HepG2 (cell line): Measurements from ENCODE around the gene ZNF333. TPM values are rescaled to one million over a fixed set of nuclear protein-coding genes. Genes with fewer than 3 reads are reported as not detected.

Source experiments
- ADNP ChIP-seq: sonication (generic); formaldehyde crosslinking; IDR thresholded peaks from 2 replicates; pipeline ENCODE4 v1.4.0; 2020; ENCODE audit warnings: missing genetic modification reagents
- MTA3 ChIP-seq: sonication (generic); formaldehyde crosslinking; IDR thresholded peaks from 2 replicates; pipeline ENCODE4 v1.4.0; 2020; ENCODE audit warnings: missing genetic modification reagents
- ONECUT2 ChIP-seq: sonication (generic); formaldehyde crosslinking; IDR thresholded peaks from 2 replicates; pipeline ENCODE4 v1.4.0; 2020; ENCODE audit warnings: missing genetic modification reagents
- POLR2AphosphoS2 ChIP-seq: IDR thresholded peaks from 2 replicates; pipeline ENCODE4 v1.6.1; 2011; ENCODE audit warnings: low read depth, low read length, improper control_type of control experiment
- RELA ChIP-seq: sonication (generic); formaldehyde crosslinking; IDR thresholded peaks from 2 replicates; pipeline ENCODE4 v1.4.0; 2020; ENCODE audit warnings: missing genetic modification reagents
- SIN3A ChIP-seq: IDR thresholded peaks from 2 replicates; pipeline ENCODE4 v1.6.1; 2011; ENCODE audit warnings: low read depth, mild to moderate bottlenecking, control low read depth, low read length, borderline replicate concordance
- TOPORS ChIP-seq: sonication (generic); formaldehyde crosslinking; IDR thresholded peaks from 2 replicates; pipeline ENCODE4 v1.8.0; 2023; ENCODE audit warnings: mild to moderate bottlenecking, missing genetic modification reagents
- ZFP62 ChIP-seq: sonication (generic); formaldehyde crosslinking; IDR thresholded peaks from 2 replicates; pipeline ENCODE4 v1.4.0; 2020; ENCODE audit warnings: missing genetic modification reagents
- ZFP82 ChIP-seq: sonication (generic); formaldehyde crosslinking; IDR thresholded peaks from 2 replicates; pipeline ENCODE4 v1.5.1; 2020; ENCODE audit warnings: mild to moderate bottlenecking, missing genetic modification reagents, borderline replicate concordance
- ZIK1 ChIP-seq: sonication (generic); formaldehyde crosslinking; IDR thresholded peaks from 2 replicates; pipeline ENCODE4 v1.5.0; 2020; ENCODE audit warnings: mild to moderate bottlenecking, low read depth, missing genetic modification reagents, borderline replicate concordance
- ZNF260 ChIP-seq: sonication (generic); formaldehyde crosslinking; IDR thresholded peaks from 2 replicates; pipeline ENCODE4 v1.4.0; 2020; ENCODE audit warnings: missing genetic modification reagents, low read depth, mild to moderate bottlenecking, borderline replicate concordance
- ZNF7 ChIP-seq: IDR thresholded peaks from 2 replicates; pipeline ENCODE4 v1.6.1; 2016; ENCODE audit warnings: missing biosample characterization, missing genetic modification reagents
- ZSCAN12 ChIP-seq: sonication (generic); formaldehyde crosslinking; IDR thresholded peaks from 2 replicates; pipeline ENCODE4 v1.9.0; 2021; ENCODE audit warnings: mild to moderate bottlenecking, missing genetic modification reagents
- ZSCAN20 ChIP-seq: sonication (generic); formaldehyde crosslinking; IDR thresholded peaks from 2 replicates; pipeline ENCODE4 v1.4.0; 2020; ENCODE audit warnings: missing genetic modification reagents, mild to moderate bottlenecking, borderline replicate concordance
- ZSCAN9 ChIP-seq: IDR thresholded peaks from 2 replicates; pipeline ENCODE4 v1.6.1; 2016; ENCODE audit warnings: borderline replicate concordance
- polyA plus RNA-seq, 8 experiments: library from polyadenylated mRNA; depleted of rRNA in 3 of 8; stranded (reverse) in 7 of 8; unstranded in 1 of 8; fragments of >200 nt; fragmentation: Illumina TruSeq in 4 of 8; extraction: Trizol in 4 of 8; gene quantifications; 2 replicates each; pipeline versions ENCODE4 v1.2.1 to v1.2.3, GENCODE V29; 2011 to 2016; ENCODE audit warnings: low read depth in 4 of 8, missing spikeins in 1 of 8, mixed read lengths in 1 of 8; ENCODE audit not compliant: insufficient read depth in 1 of 8
- total RNA-seq, 5 experiments: library from RNA; depleted of rRNA; stranded (reverse); fragments of >200 nt; fragmentation: Illumina TruSeq; extraction: Trizol; gene quantifications; 2 replicates each; pipeline ENCODE4 v1.2.3, GENCODE V29; 2016; ENCODE audit warnings: low read depth in 1 of 5
- TF ChIP-seq, protein P1 (sequence below): sonication (generic); formaldehyde crosslinking; IDR thresholded peaks from 2 replicates; pipeline ENCODE4 v1.5.1; 2020; ENCODE audit warnings: missing genetic modification reagents, mild to moderate bottlenecking, borderline replicate concordance
- TF ChIP-seq, protein P2 (sequence below): sonication (generic); formaldehyde crosslinking; IDR thresholded peaks from 2 replicates; pipeline ENCODE4 v1.5.1; 2020; ENCODE audit warnings: missing genetic modification reagents, mild to moderate bottlenecking, borderline replicate concordance
- TF ChIP-seq, protein P3 (sequence below): sonication (generic); formaldehyde crosslinking; IDR thresholded peaks from 2 replicates; pipeline ENCODE4 v1.8.1; 2023; ENCODE audit warnings: missing genetic modification reagents, inconsistent platforms, borderline replicate concordance
- TF ChIP-seq, protein P4 (sequence below): sonication (generic); formaldehyde crosslinking; IDR thresholded peaks from 2 replicates; pipeline ENCODE4 v1.8.0; 2022; ENCODE audit warnings: mild to moderate bottlenecking, missing genetic modification reagents, borderline replicate concordance
- TF ChIP-seq, protein P5 (sequence below): sonication (generic); formaldehyde crosslinking; IDR thresholded peaks from 2 replicates; pipeline ENCODE4 v1.5.0; 2020; ENCODE audit warnings: mild to moderate bottlenecking, missing genetic modification reagents, borderline replicate concordance

Gene ZNF333
- total and polyA plus RNA-seq, 2 of the 13 experiments (the other 11 are each of a cell fraction or from before 2014, with no cell fraction given) = 3.4 to 6.4 TPM

DNA sequence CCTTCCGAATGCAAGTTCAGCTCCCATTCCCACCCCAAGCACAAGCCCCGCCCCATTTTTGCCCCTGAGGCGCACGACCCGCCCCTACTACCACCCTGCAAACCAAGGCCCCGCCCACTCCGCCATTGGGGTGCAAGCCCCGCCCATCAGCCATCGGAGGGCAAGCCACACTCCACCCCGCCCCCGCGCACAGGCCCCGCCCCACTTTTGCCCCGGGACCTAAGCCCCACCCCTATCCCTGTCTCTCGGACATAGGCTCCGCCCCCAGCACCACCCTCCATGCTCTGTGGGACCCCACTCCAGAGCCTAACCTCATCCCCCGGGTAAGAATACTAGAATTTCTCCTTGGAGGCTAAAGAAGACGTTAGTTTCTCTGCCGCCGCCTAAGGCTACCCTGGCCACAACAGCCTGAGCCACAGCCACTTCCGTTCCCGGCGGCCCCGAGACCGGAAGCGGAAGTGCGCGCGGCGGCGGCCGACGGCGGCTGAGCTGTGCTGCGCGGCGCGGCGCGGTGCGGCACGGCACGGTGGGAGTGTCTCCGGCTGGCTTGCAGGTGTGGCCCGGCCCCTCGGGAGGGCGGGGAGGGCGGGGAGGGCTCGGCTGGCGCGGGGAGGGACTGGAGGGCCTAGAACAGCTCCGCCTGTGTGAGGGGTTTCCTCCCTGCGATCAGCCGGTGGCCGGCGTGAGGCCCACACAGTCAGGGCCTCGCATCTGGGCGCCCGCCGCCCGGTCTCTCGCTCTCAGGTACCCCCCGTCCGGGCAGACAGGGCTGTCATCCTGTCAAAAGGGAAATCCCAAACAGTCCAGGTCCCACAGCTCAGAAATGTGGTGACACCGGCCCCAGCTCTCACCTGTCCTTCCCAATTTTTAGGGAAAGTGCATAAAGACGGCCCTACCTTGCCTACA lies at the start of gene ZNF333 (continued):
- TF ChIP-seq, protein P1, sequence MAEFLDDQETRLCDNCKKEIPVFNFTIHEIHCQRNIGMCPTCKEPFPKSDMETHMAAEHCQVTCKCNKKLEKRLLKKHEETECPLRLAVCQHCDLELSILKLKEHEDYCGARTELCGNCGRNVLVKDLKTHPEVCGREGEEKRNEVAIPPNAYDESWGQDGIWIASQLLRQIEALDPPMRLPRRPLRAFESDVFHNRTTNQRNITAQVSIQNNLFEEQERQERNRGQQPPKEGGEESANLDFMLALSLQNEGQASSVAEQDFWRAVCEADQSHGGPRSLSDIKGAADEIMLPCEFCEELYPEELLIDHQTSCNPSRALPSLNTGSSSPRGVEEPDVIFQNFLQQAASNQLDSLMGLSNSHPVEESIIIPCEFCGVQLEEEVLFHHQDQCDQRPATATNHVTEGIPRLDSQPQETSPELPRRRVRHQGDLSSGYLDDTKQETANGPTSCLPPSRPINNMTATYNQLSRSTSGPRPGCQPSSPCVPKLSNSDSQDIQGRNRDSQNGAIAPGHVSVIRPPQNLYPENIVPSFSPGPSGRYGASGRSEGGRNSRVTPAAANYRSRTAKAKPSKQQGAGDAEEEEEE = no peak
- TF ChIP-seq RELA (no peak), MTA3 (CRISPR knock-in tag) (no peak), SIN3A (0 out of 2 replicates have a peak, but pooled peaks have one; percentile 24), ZFP82 (no peak), ZIK1 (CRISPR knock-in tag) (no peak), ZNF260 (CRISPR knock-in tag) (no peak), ZSCAN12 (CRISPR knock-in tag) (no peak), TOPORS (CRISPR knock-in tag) (no peak), POLR2AphosphoS2 (no peak), ZSCAN20 (CRISPR knock-in tag) (no peak), ZSCAN9 (CRISPR knock-in tag) (no peak), ZNF7 (CRISPR knock-in tag) (no peak), ADNP (no peak), ONECUT2 (CRISPR knock-in tag) (no peak), ZFP62 (CRISPR knock-in tag) (no peak)
- TF ChIP-seq, protein P2, sequence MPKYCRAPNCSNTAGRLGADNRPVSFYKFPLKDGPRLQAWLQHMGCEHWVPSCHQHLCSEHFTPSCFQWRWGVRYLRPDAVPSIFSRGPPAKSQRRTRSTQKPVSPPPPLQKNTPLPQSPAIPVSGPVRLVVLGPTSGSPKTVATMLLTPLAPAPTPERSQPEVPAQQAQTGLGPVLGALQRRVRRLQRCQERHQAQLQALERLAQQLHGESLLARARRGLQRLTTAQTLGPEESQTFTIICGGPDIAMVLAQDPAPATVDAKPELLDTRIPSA = no peak
- TF ChIP-seq, protein P3, sequence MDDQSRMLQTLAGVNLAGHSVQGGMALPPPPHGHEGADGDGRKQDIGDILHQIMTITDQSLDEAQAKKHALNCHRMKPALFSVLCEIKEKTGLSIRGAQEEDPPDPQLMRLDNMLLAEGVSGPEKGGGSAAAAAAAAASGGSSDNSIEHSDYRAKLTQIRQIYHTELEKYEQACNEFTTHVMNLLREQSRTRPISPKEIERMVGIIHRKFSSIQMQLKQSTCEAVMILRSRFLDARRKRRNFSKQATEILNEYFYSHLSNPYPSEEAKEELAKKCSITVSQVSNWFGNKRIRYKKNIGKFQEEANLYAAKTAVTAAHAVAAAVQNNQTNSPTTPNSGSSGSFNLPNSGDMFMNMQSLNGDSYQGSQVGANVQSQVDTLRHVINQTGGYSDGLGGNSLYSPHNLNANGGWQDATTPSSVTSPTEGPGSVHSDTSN = no peak
- TF ChIP-seq, protein P4, sequence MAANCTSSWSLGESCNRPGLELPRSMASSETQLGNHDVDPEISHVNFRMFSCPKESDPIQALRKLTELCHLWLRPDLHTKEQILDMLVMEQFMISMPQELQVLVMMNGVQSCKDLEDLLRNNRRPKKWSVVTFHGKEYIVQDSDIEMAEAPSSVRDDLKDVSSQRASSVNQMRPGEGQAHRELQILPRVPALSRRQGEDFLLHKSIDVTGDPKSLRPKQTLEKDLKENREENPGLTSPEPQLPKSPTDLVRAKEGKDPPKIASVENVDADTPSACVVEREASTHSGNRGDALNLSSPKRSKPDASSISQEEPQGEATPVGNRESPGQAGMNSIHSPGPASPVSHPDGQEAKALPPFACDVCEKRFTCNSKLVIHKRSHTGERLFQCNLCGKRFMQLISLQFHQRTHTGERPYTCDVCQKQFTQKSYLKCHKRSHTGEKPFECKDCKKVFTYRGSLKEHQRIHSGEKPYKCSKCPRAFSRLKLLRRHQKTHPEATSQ = no peak
- TF ChIP-seq, protein P5, sequence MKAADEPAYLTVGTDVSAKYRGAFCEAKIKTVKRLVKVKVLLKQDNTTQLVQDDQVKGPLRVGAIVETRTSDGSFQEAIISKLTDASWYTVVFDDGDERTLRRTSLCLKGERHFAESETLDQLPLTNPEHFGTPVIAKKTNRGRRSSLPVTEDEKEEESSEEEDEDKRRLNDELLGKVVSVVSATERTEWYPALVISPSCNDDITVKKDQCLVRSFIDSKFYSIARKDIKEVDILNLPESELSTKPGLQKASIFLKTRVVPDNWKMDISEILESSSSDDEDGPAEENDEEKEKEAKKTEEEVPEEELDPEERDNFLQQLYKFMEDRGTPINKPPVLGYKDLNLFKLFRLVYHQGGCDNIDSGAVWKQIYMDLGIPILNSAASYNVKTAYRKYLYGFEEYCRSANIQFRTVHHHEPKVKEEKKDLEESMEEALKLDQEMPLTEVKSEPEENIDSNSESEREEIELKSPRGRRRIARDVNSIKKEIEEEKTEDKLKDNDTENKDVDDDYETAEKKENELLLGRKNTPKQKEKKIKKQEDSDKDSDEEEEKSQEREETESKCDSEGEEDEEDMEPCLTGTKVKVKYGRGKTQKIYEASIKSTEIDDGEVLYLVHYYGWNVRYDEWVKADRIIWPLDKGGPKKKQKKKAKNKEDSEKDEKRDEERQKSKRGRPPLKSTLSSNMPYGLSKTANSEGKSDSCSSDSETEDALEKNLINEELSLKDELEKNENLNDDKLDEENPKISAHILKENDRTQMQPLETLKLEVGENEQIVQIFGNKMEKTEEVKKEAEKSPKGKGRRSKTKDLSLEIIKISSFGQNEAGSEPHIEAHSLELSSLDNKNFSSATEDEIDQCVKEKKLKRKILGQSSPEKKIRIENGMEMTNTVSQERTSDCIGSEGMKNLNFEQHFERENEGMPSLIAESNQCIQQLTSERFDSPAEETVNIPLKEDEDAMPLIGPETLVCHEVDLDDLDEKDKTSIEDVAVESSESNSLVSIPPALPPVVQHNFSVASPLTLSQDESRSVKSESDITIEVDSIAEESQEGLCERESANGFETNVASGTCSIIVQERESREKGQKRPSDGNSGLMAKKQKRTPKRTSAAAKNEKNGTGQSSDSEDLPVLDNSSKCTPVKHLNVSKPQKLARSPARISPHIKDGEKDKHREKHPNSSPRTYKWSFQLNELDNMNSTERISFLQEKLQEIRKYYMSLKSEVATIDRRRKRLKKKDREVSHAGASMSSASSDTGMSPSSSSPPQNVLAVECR = peak; percentile 70; the same call in 1 of the 2 replicates
